IMR-90 (cell line): ENCODE data around the gene TLCD1. TPM values are rescaled to one million over a fixed set of nuclear protein-coding genes. Genes with fewer than 3 reads are reported as not detected.
A peak's percentile ranks its signal among the peaks of the same experiment; 100 is the strongest.

Experiments used
- ATAC-seq: fragments of 200-7000 bp; cut with Tn5 transposase; 2 replicates; pipeline ENCODE4 v1.9.1; 2020; ENCODE audit warnings: low read depth, mild to moderate bottlenecking, moderate library complexity
- BruUV-seq: library from RNA; stranded (reverse); fragments of 400-500 nt; replicated peaks from 2 replicates; lab custom pipeline; 2021; lab: Mats Ljungman, UMichigan
- CTCF ChIA-PET: fragments of 300-600 bp; formaldehyde crosslinking; extraction: SDS; loops from one replicate; lab custom pipeline; 2021; ENCODE audit warnings: antibody characterized with exemption; lab: Yijun Ruan, JAX
- POLR2A ChIA-PET: fragments of 300-600 bp; sonication (Branson Sonifier 250); formaldehyde crosslinking; loops from one replicate; lab custom pipeline; 2022; ENCODE audit warnings: antibody characterized with exemption; ENCODE audit not compliant: unreplicated experiment; lab: Charles Lee
- DNase-seq: peaks from one replicate; pipeline ENCODE4 v3.0.0; 2013
- H2AFZ ChIP-seq: replicated peaks from 2 replicates; pipeline ENCODE3; 2013; ENCODE audit warnings: low read length, mild to moderate bottlenecking; ENCODE audit not compliant: poor library complexity
- H2AK5ac ChIP-seq: 2 replicates; pipeline ENCODE4 v1.6.1; 2013; ENCODE audit warnings: low read depth, low read length, inconsistent platforms
- H2AK9ac ChIP-seq: replicated peaks from 2 replicates; pipeline ENCODE3; 2013; ENCODE audit warnings: mild to moderate bottlenecking, low read depth, low read length, moderate library complexity; ENCODE audit not compliant: poor library complexity
- H2BK120ac ChIP-seq: 2 replicates; pipeline ENCODE4 v1.6.1; 2013; ENCODE audit warnings: low read depth, low read length, inconsistent platforms
- H2BK15ac ChIP-seq: 3 replicates; pipeline ENCODE4 v1.6.1; 2013; ENCODE audit warnings: low read depth, low read length, inconsistent platforms
- H2BK20ac ChIP-seq: 2 replicates; pipeline ENCODE4 v1.6.1; 2013; ENCODE audit warnings: low read depth, mild to moderate bottlenecking, inconsistent platforms, low read length, moderate library complexity
- H2BK5ac ChIP-seq: 2 replicates; pipeline ENCODE4 v1.6.1; 2013; ENCODE audit warnings: mild to moderate bottlenecking, low read depth, low read length, inconsistent platforms; ENCODE audit not compliant: poor library complexity, severe bottlenecking
- H3K14ac ChIP-seq: replicated peaks from 2 replicates; pipeline ENCODE4 v1.6.1; 2013; ENCODE audit warnings: low read depth, low read length, inconsistent platforms
- H3K18ac ChIP-seq: 2 replicates; pipeline ENCODE4 v1.6.1; 2013; ENCODE audit warnings: low read depth, low read length, control low read depth
- H3K23ac ChIP-seq: 2 replicates; pipeline ENCODE4 v1.6.1; 2013; ENCODE audit warnings: low read depth, low read length, inconsistent platforms
- H3K27ac ChIP-seq: 2 replicates; pipeline ENCODE4 v1.5.1; 2013; ENCODE audit warnings: mild to moderate bottlenecking, control low read depth, low read length; ENCODE audit not compliant: insufficient read depth
- H3K27me3 ChIP-seq: 2 replicates; pipeline ENCODE4 v1.6.1; 2013; ENCODE audit warnings: low read length; ENCODE audit not compliant: control insufficient read depth, insufficient read depth
- H3K36me3 ChIP-seq: 2 replicates; pipeline ENCODE4 v1.6.1; 2013; ENCODE audit warnings: low read length, mixed read lengths; ENCODE audit not compliant: control insufficient read depth, insufficient read depth
- H3K4ac ChIP-seq: 2 replicates; pipeline ENCODE4 v1.6.1; 2013; ENCODE audit warnings: low read depth, low read length, inconsistent platforms
- H3K4me1 ChIP-seq: 2 replicates; pipeline ENCODE4 v1.6.1; 2013; ENCODE audit warnings: low read length, mixed read lengths; ENCODE audit not compliant: control insufficient read depth, insufficient read depth
- H3K4me2 ChIP-seq: 2 replicates; pipeline ENCODE4 v1.6.1; 2013; ENCODE audit warnings: low read depth, mild to moderate bottlenecking, control low read depth, low read length, moderate library complexity
- H3K4me3 ChIP-seq: 2 replicates; pipeline ENCODE4 v1.5.1; 2013; ENCODE audit warnings: low read depth, mild to moderate bottlenecking, control low read depth, low read length, moderate library complexity; ENCODE audit not compliant: insufficient read depth
- H3K56ac ChIP-seq: 2 replicates; pipeline ENCODE4 v1.6.1; 2013; ENCODE audit warnings: low read length, inconsistent platforms; ENCODE audit not compliant: insufficient read depth; ENCODE audit errors: extremely low read depth
- H3K79me1 ChIP-seq, 2 experiments: 2 replicates each; pipeline ENCODE4 v1.6.1; 2013; ENCODE audit warnings: low read length in 2 of 2, inconsistent platforms in 1 of 2, low read depth in 1 of 2
- H3K9ac ChIP-seq: 2 replicates; pipeline ENCODE4 v1.6.1; 2013; ENCODE audit warnings: low read depth, low read length, control low read depth
- H3K9me1 ChIP-seq: 2 replicates; pipeline ENCODE4 v1.6.1; 2013; ENCODE audit warnings: low read length, inconsistent platforms; ENCODE audit not compliant: insufficient read depth
- H3K9me3 ChIP-seq: 2 replicates; pipeline ENCODE4 v1.6.1; 2013; ENCODE audit warnings: low read length; ENCODE audit not compliant: control insufficient read depth, insufficient read depth
- H4K20me1 ChIP-seq: 2 replicates; pipeline ENCODE4 v1.6.1; 2013; ENCODE audit warnings: low read length, inconsistent platforms; ENCODE audit not compliant: insufficient read depth
- H4K5ac ChIP-seq: 2 replicates; pipeline ENCODE4 v1.6.1; 2013; ENCODE audit warnings: mild to moderate bottlenecking, low read depth, low read length, control low read depth
- H4K8ac ChIP-seq, 2 experiments: 2 replicates each; pipeline ENCODE4 v1.6.1; 2013; ENCODE audit warnings: low read depth in 2 of 2, low read length in 2 of 2, control low read depth in 1 of 2, inconsistent platforms in 1 of 2
- H4K91ac ChIP-seq: 2 replicates; pipeline ENCODE4 v1.6.1; 2013; ENCODE audit warnings: low read depth, low read length, inconsistent platforms; ENCODE audit not compliant: insufficient read depth
- BHLHE40 ChIP-seq: fragments of 150-350 bp; IDR thresholded peaks from 2 replicates; pipeline ENCODE4 v1.6.1; 2016; ENCODE audit warnings: mild to moderate bottlenecking, low read depth, low read length
- CHD1 ChIP-seq: IDR thresholded peaks from 2 replicates; pipeline ENCODE4 v1.6.1; 2012; ENCODE audit warnings: low read depth, low read length, improper control_type of control experiment
- CTCF ChIP-seq: conservative IDR thresholded peaks from 2 replicates; pipeline ENCODE4 v1.5.1; 2012; ENCODE audit warnings: mild to moderate bottlenecking, low read depth, low read length, improper control_type of control experiment
- ELK1 ChIP-seq: fragments of 150-350 bp; IDR thresholded peaks from 2 replicates; pipeline ENCODE4 v1.6.1; 2016; ENCODE audit warnings: low read depth, mild to moderate bottlenecking, low read length, moderate library complexity, borderline replicate concordance
- FOS ChIP-seq: fragments of 150-350 bp; IDR thresholded peaks from 2 replicates; pipeline ENCODE4 v1.6.1; 2016; ENCODE audit warnings: low read depth, low read length
- MAZ ChIP-seq: IDR thresholded peaks from 2 replicates; pipeline ENCODE4 v1.6.1; 2012; ENCODE audit warnings: low read depth, mild to moderate bottlenecking, low read length, improper control_type of control experiment, moderate library complexity, borderline replicate concordance
- MXI1 ChIP-seq: IDR thresholded peaks from 2 replicates; pipeline ENCODE4 v1.6.1; 2012; ENCODE audit warnings: low read depth, mild to moderate bottlenecking, low read length, moderate library complexity, borderline replicate concordance
- POLR2A ChIP-seq: IDR thresholded peaks from 2 replicates; pipeline ENCODE4 v1.6.1; 2012; ENCODE audit warnings: mild to moderate bottlenecking, low read depth, low read length
- RAD21 ChIP-seq: IDR thresholded peaks from 2 replicates; pipeline ENCODE4 v1.6.1; 2012; ENCODE audit warnings: low read length, improper control_type of control experiment
- RCOR1 ChIP-seq: IDR thresholded peaks from 2 replicates; pipeline ENCODE4 v1.6.1; 2012; ENCODE audit warnings: mild to moderate bottlenecking, low read length, improper control_type of control experiment; ENCODE audit not compliant: insufficient replicate concordance
- WGBS, 2 experiments: methylation state at CpG; one replicate each; pipeline versions ENCODE4 v1.1.5 to v1.1.7; 2013; ENCODE audit warnings: missing lambda C conversion rate in 2 of 2; ENCODE audit not compliant: insufficient read length in 1 of 2; ENCODE audit errors: extremely low coverage in 2 of 2; 5-methylcytosine and 5-hydroxymethylcytosine counted together
- dilution Hi-C: fragments of 300-500 bp; cut with HindIII; formaldehyde crosslinking; loops from one replicate; pipeline ENCODE4 v1.14.3; 2018; ENCODE audit warnings: low sequenced_read_pairs; ENCODE audit not compliant: unreplicated experiment
- in situ Hi-C: fragments of 300-500 bp; cut with MboI; formaldehyde crosslinking; loops from 3 replicates; pipeline ENCODE4 v1.14.3; 2019; ENCODE audit warnings: low sequenced_read_pairs, inconsistent platforms, mixed read lengths
- intact Hi-C: fragments of 100-400 bp; cut with micrococcal nuclease; formaldehyde crosslinking; loops from 2 replicates; pipeline ENCODE4 v1.10.0; 2022
- polyA plus RNA-seq, 3 experiments: library from polyadenylated mRNA; depleted of rRNA; stranded (reverse); fragments of >200 nt; gene quantifications; 2 replicates each; pipeline ENCODE4 v1.2.3, GENCODE V29; 2012; ENCODE audit warnings: low replicate concordance in 1 of 3
- total RNA-seq: library from RNA; depleted of rRNA; stranded (reverse); fragments of >200 nt; gene quantifications from 2 replicates; pipeline ENCODE4 v1.2.3, GENCODE V29; 2012

TLCD1 gene
- total and polyA plus RNA-seq, 2 of the 4 experiments (the other 2 are of a cell fraction), result 3.6 to 9.3 TPM

GRCh38 chr17:28717578-28718332 is 8.3 kb downstream of the TLCD1 start, which contains the start of gene RAB34:
Gene RAB34 (minus strand): TSS chr17:28717868. CDS start chr17:28717266, 602 bp downstream.
- 0% methylated on average over 17 of the region's 60 CpGs; no CpG with 5 or more reads in 1 of the 2 experiments for WGBS, 2 experiments
- peak within 1 kb of the TSS; percentile 99 for H2BK5ac ChIP-seq

More at GRCh38 chr17:28717578-28718332, 8.3 kb downstream of the TLCD1 start, which contains the start of gene RAB34:
- in situ Hi-C loops (no loop called here), intact Hi-C loops (no loop called here), dilution Hi-C loops (no loop called here)
- CTCF ChIA-PET, result no interaction called here
- Histone ChIP-seq H3K9me1 (peaks cover 19% of the 10 kb centered on the region; the same call in 1 of the 2 replicates), H2AK5ac (peak within 1 kb of the TSS; percentile 100), H3K4me1 (peaks cover 13% of the 10 kb centered on the region), H4K20me1 (peaks cover 44% of the 10 kb centered on the region), H3K27me3 (no peaks in the 10 kb centered on the region), H3K36me3 (peaks cover 42% of the 10 kb centered on the region), H4K91ac (peak within 1 kb of the TSS; percentile 96), H3K9me3 (no peaks in the 10 kb centered on the region), H3K9ac (peak within 1 kb of the TSS; percentile 96), H3K18ac (peak within 1 kb of the TSS; percentile 98), H2AK9ac (peak within 1 kb of the TSS; percentile 99), H2BK20ac (peak within 1 kb of the TSS; percentile 91), H3K4me3 (peak within 1 kb of the TSS; percentile 80), H3K56ac (peak within 1 kb of the TSS; percentile 96), H4K8ac (peak within 1 kb of the TSS; percentile 92 to 94), H3K14ac (peak within 1 kb of the TSS; percentile 89), H3K79me1 (peaks cover 5 to 61% of the 10 kb centered on the region in 2 experiments; a peak in 3 of 4 replicates), H2BK120ac (peak within 1 kb of the TSS; percentile 96), H4K5ac (peak within 1 kb of the TSS; percentile 97), H2BK15ac (peak within 1 kb of the TSS; percentile 99), H3K4me2 (peak within 1 kb of the TSS; percentile 97), H3K27ac (peak within 1 kb of the TSS; percentile 98), H3K4ac (peak within 1 kb of the TSS; percentile 99), H2AFZ (peak within 1 kb of the TSS; percentile 96), H3K23ac (peak within 1 kb of the TSS; percentile 95)
- POLR2A ChIA-PET, result no interaction called here
- BruUV-seq, result no TSS peak
- peak; percentile 89 for DNase-seq
- peak; percentile 45 for TF ChIP-seq CTCF
- peak; percentile 39; the same call in 1 of the 2 replicates for TF ChIP-seq MXI1
- TF ChIP-seq CHD1, result peak; percentile 8; the same call in 1 of the 2 replicates
- TF ChIP-seq BHLHE40, result no peak
- TF ChIP-seq ELK1, result no peak
- no peak for TF ChIP-seq RCOR1
- TF ChIP-seq RAD21, result 0 out of 2 replicates have a peak, but pooled peaks have one; percentile 17
- TF ChIP-seq MAZ, result peak; percentile 40; the same call in 1 of the 2 replicates
- TF ChIP-seq FOS, result peak; percentile 84
- peak; percentile 76 for TF ChIP-seq POLR2A
- ATAC-seq, result peak; percentile 55
